Measurements from ENCODE around the gene PRPH. TPM values are rescaled to one million over a fixed set of nuclear protein-coding genes. Genes with fewer than 3 reads are reported as not detected.
A peak's percentile ranks its signal among the peaks of the same experiment; 100 is the strongest.

PRPH gene
- total and polyA plus RNA-seq, 10 of the 15 experiments (the other 5 are each of a cell fraction or from before 2014, with no cell fraction given) = 0.09 to 0.45 (median 0.19) TPM; not detected in 3

DNA sequence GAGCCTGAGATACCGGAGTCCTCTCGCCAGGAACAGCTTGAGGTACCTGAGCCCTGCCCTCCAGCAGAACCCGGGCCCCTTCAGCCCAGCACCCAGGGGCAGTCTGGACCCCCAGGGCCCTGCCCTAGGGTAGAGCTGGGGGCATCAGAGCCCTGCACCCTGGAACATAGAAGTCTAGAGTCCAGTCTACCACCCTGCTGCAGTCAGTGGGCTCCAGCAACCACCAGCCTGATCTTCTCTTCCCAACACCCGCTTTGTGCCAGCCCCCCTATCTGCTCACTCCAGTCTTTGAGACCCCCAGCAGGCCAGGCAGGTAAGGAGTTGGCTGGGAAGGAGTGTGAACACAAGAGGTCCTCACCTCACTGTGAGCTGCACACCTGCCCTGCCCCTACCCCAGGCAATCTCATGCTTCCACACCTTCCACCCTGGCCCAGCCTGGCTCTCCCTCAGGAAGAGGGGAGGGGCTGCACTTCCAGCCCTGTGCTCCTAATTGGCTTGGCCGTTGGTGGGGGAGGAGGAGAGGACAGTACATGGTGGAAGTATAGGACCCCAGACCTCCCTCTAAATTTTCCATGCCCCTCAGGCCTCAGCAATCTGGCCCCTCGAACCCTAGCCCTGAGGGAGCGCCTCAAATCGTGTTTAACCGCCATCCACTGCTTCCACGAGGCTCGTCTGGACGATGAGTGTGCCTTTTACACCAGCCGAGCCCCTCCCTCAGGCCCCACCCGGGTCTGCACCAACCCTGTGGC lies 35.9 kb downstream of the PRPH start:
- DNase-seq (ENCODE audit: low read depth, low spot score) (no peak), FAIRE-seq (no peak), ATAC-seq (no peak)
- ChIA-PET SMC1A (ENCODE audit: uncharacterized antibody, unreplicated experiment) (interaction anchor here (0.6 to 3.2 kb wide), 13 partner anchors 8 to 289 kb away, joined by 3 to 30 read pairs (median 4); partner anchors contain the start of genes DNAJC22 and TROAP), POLR2A (interaction anchor here (1.4 to 1.9 kb wide), 2 partner anchors 8 to 11 kb away, joined by 9 read pairs; partner anchors contain the start of gene TROAP), CTCF (interaction anchor here (0.6 to 4.3 kb wide), 25 partner anchors 8 to 379 kb away, joined by 3 to 72 read pairs (median 5); partner anchors contain the start of genes DNAJC22, PRPH, SPATS2 and TROAP), RAD21 (ENCODE audit: unreplicated experiment) (interaction anchor here (0.6 to 2.3 kb wide), 14 partner anchors 8 to 293 kb away, joined by 3 to 33 read pairs (median 5); partner anchors contain the start of genes DNAJC22, PRPF40B and TROAP)
- WGBS (ENCODE audit: insufficient coverage, insufficient replicate concordance, low lambda C conversion rate, missing lambda C conversion rate) = 87% methylated on average over 14 of the region's 14 CpGs
- H2AFZ ChIP-seq (ENCODE audit: control insufficient read depth, low read depth, low read length) = no peak overlapping the region
- no peaks in the 10 kb centered on the region; the same call in 2 of the 3 replicates for H3K9me3 ChIP-seq (replicated peaks; ENCODE audit: control insufficient read depth, insufficient read depth, low read length)
- BruUV-seq (replicated peaks) = no TSS peak
- no peak overlapping the region for H3K4me2 ChIP-seq (ENCODE audit: control insufficient read depth, insufficient read depth)
- H4K20me1 ChIP-seq (ENCODE audit: control insufficient read depth, insufficient read depth) = no peaks in the 10 kb centered on the region
- in situ Hi-C loops (cut with MboI) (no loop called here), intact Hi-C loops (cut with micrococcal nuclease; ENCODE audit: unreplicated experiment) (no loop called here)
- no peaks in the 10 kb centered on the region for H3K79me2 ChIP-seq (ENCODE audit: control insufficient read depth, insufficient read depth, low read length)
- H3K27ac ChIP-seq (ENCODE audit: control insufficient read depth, insufficient read depth) = no peak overlapping the region
- H3K9ac ChIP-seq (ENCODE audit: control insufficient read depth, insufficient read depth, low read length) = no peak overlapping the region
- no peak overlapping the region for H3K4me3 ChIP-seq
- H3K4me1 ChIP-seq (ENCODE audit: control insufficient read depth, insufficient read depth, low read length) = no peaks in the 10 kb centered on the region
- TF ChIP-seq POLR2A (IDR thresholded peaks at IDR 0.05; ENCODE audit: low read depth, low read length) (0 out of 2 replicates have a peak, but pooled peaks have one; percentile 37), DPF2 (IDR thresholded peaks at IDR 0.05) (no peak)
- H3K27me3 ChIP-seq (replicated peaks in 1 of 2; ENCODE audit: control insufficient read depth in 2 of 2, insufficient read depth in 2 of 2, low read length in 1 of 2) = peaks cover 3 to 7% of the 10 kb centered on the region in 2 experiments
- H3K36me3 ChIP-seq (ENCODE audit: control insufficient read depth in 2 of 2, insufficient read depth in 2 of 2, low read length in 1 of 2) = peaks cover 7 to 16% of the 10 kb centered on the region in 2 experiments; a peak in 3 of 4 replicates

DNA sequence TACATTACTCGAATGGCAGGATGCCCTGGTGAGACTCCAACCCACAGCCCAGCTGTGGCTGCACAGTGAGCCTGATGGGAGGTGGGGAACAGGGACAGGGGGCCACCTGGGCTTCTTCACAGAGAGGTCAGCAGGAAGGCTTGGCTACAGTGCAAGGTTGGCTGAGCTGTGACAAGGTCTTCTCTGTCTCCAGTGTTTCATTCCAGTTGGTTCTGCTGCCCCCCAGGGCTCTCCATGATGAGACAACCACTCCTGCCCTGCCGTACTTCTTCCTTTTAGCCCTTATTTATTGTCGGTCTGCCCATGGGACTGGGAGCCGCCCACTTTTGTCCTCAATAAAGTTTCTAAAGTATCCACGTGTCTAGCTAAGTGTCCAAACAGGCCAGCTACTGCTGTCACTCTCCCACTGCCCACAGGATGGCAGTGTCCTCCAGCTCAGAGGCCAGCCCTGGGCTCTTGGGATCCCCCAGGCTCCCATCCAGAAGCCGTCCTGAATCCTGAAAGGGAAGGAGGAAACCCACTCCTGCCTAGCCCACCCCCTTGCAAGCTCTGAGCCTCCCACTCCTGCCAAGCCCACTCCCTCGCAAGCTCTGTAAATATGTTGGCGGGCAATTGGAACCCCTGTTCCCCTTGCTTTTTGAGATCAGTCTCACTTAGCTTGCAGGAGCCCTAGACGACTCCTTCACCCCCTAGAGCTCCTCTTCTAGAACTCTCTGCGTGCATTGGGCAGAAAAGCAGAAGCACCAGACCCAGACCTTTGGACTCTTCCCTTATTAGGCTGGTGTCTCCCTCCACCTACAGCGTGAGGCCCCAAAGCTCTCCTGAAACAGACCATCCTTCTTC lies 36.7 kb downstream of the PRPH start:
- Histone ChIP-seq H3K27ac (ENCODE audit: control insufficient read depth, insufficient read depth) (no peak overlapping the region), H3K79me2 (ENCODE audit: control insufficient read depth, insufficient read depth, low read length) (no peaks in the 10 kb centered on the region), H3K4me1 (ENCODE audit: control insufficient read depth, insufficient read depth, low read length) (no peaks in the 10 kb centered on the region), H3K27me3 (replicated peaks in 1 of 2; ENCODE audit: control insufficient read depth in 2 of 2, insufficient read depth in 2 of 2, low read length in 1 of 2) (peaks cover 3 to 12% of the 10 kb centered on the region in 2 experiments), H2AFZ (ENCODE audit: control insufficient read depth, low read depth, low read length) (no peak overlapping the region), H3K4me3 (no peak overlapping the region), H3K36me3 (ENCODE audit: control insufficient read depth in 2 of 2, insufficient read depth in 2 of 2, low read length in 1 of 2) (peaks cover 7 to 16% of the 10 kb centered on the region in 2 experiments; a peak in 3 of 4 replicates), H3K4me2 (ENCODE audit: control insufficient read depth, insufficient read depth) (no peak overlapping the region), H3K9ac (ENCODE audit: control insufficient read depth, insufficient read depth, low read length) (no peak overlapping the region), H4K20me1 (ENCODE audit: control insufficient read depth, insufficient read depth) (no peaks in the 10 kb centered on the region), H3K9me3 (replicated peaks; ENCODE audit: control insufficient read depth, insufficient read depth, low read length) (no peaks in the 10 kb centered on the region; the same call in 2 of the 3 replicates)
- ChIA-PET POLR2A (interaction anchor here (1.0 to 1.9 kb wide), 3 partner anchors 9 to 293 kb away, joined by 3 to 9 read pairs (median 9); partner anchors contain the start of gene TROAP), SMC1A (ENCODE audit: uncharacterized antibody, unreplicated experiment) (interaction anchor here (0.6 to 3.2 kb wide), 14 partner anchors 9 to 288 kb away, joined by 3 to 30 read pairs (median 4); partner anchors contain the start of genes DNAJC22 and TROAP), RAD21 (ENCODE audit: unreplicated experiment) (interaction anchor here (0.6 to 2.3 kb wide), 17 partner anchors 9 to 1494 kb away, joined by 3 to 33 read pairs (median 5); partner anchors contain the start of genes DNAJC22, PRPF40B and TROAP), CTCF (interaction anchor here (0.5 to 4.3 kb wide), 27 partner anchors 9 to 378 kb away, joined by 3 to 72 read pairs (median 5); partner anchors contain the start of genes DNAJC22, PRPH, SPATS2 and TROAP)
- in situ Hi-C loops (cut with MboI) (no loop called here), intact Hi-C loops (cut with micrococcal nuclease; ENCODE audit: unreplicated experiment) (no loop called here)
- no TSS peak for BruUV-seq (replicated peaks)
- peak; percentile 85 for ATAC-seq
- 90% methylated on average over 11 of the region's 11 CpGs for WGBS (ENCODE audit: insufficient coverage, insufficient replicate concordance, low lambda C conversion rate, missing lambda C conversion rate)
- DNase-seq (ENCODE audit: low read depth, low spot score) = no peak
- FAIRE-seq = no peak
- TF ChIP-seq NFXL1 (IDR thresholded peaks at IDR 0.05; ENCODE audit: borderline replicate concordance) (no peak), STAT1 (conservative IDR thresholded peaks at IDR 0.05) (no peak), NFIC (IDR thresholded peaks at IDR 0.05; ENCODE audit: low read depth, low read length) (no peak), HDAC2 (IDR thresholded peaks at IDR 0.05) (no peak), BMI1 (IDR thresholded peaks at IDR 0.05; ENCODE audit: borderline replicate concordance) (no peak)
- TF ChIP-seq, protein P1, sequence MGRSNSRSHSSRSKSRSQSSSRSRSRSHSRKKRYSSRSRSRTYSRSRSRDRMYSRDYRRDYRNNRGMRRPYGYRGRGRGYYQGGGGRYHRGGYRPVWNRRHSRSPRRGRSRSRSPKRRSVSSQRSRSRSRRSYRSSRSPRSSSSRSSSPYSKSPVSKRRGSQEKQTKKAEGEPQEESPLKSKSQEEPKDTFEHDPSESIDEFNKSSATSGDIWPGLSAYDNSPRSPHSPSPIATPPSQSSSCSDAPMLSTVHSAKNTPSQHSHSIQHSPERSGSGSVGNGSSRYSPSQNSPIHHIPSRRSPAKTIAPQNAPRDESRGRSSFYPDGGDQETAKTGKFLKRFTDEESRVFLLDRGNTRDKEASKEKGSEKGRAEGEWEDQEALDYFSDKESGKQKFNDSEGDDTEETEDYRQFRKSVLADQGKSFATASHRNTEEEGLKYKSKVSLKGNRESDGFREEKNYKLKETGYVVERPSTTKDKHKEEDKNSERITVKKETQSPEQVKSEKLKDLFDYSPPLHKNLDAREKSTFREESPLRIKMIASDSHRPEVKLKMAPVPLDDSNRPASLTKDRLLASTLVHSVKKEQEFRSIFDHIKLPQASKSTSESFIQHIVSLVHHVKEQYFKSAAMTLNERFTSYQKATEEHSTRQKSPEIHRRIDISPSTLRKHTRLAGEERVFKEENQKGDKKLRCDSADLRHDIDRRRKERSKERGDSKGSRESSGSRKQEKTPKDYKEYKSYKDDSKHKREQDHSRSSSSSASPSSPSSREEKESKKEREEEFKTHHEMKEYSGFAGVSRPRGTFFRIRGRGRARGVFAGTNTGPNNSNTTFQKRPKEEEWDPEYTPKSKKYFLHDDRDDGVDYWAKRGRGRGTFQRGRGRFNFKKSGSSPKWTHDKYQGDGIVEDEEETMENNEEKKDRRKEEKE (IDR thresholded peaks at IDR 0.05) = no peak
